ENCODE measurements around the gene AP1S3.

GRCh38 chr2:223734346-223734745 is 103.0 kb downstream of the AP1S3 start:
- TF ChIP-seq EP300 (IDR thresholded peaks at IDR 0.05) (no peak), CTCF (IDR thresholded peaks at IDR 0.05) (no peak), POLR2A (IDR thresholded peaks at IDR 0.05) (no peak), POLR2AphosphoS5 (IDR thresholded peaks at IDR 0.05) (no peak)
